MCF 10A (cell line): ENCODE data around the gene PCNX1. TPM values are rescaled to one million over a fixed set of nuclear protein-coding genes. Genes with fewer than 3 reads are reported as not detected.
A peak's percentile ranks its signal among the peaks of the same experiment; 100 is the strongest.
"Not testable (repeated sequence)": the region's sequence is repeated elsewhere in the genome, so short reads cannot be mapped to it uniquely, and the experiment has no call there.

Experiments
- BruUV-seq: library from RNA; stranded (reverse); fragments of 400-500 nt; replicated peaks from 2 replicates; lab custom pipeline; 2021; lab: Mats Ljungman, UMichigan
- CTCF ChIA-PET: fragments of 300-600 bp; sonication (Branson Sonifier 250); formaldehyde crosslinking; extraction: SDS; loops from one replicate; lab custom pipeline; 2021; ENCODE audit warnings: antibody characterized with exemption, inconsistent platforms; lab: Yijun Ruan, JAX
- POLR2A ChIA-PET: fragments of 300-600, 350-650 bp; sonication (Branson Sonifier 250); formaldehyde crosslinking; extraction: SDS; loops from one replicate; lab custom pipeline; 2020; ENCODE audit warnings: antibody characterized with exemption, inconsistent platforms; lab: Yijun Ruan, JAX
- DNase-seq: peaks from one replicate; pipeline ENCODE4 v3.0.0-alpha.2; 2018; ENCODE audit not compliant: unreplicated experiment
- H3K27ac Mint-ChIP-seq: one replicate; pipeline ENCODE4 v1.8.0; 2022; ENCODE audit warnings: mild to moderate bottlenecking, low read depth, mixed read lengths; ENCODE audit not compliant: unreplicated experiment
- H3K27me3 Mint-ChIP-seq: one replicate; pipeline ENCODE4 v1.8.0; 2022; ENCODE audit warnings: mixed read lengths; ENCODE audit not compliant: insufficient read depth, unreplicated experiment
- H3K36me3 Mint-ChIP-seq: one replicate; pipeline ENCODE4 v1.8.0; 2022; ENCODE audit warnings: mild to moderate bottlenecking, moderate library complexity, mixed read lengths; ENCODE audit not compliant: insufficient read depth, unreplicated experiment
- H3K4me1 Mint-ChIP-seq: one replicate; pipeline ENCODE4 v1.8.0; 2022; ENCODE audit warnings: mixed read lengths; ENCODE audit not compliant: insufficient read depth, unreplicated experiment
- H3K4me3 Mint-ChIP-seq: one replicate; pipeline ENCODE4 v1.8.0; 2022; ENCODE audit warnings: mild to moderate bottlenecking, moderate library complexity, mixed read lengths; ENCODE audit not compliant: unreplicated experiment
- H3K9me3 Mint-ChIP-seq: one replicate; pipeline ENCODE4 v1.8.0; 2022; ENCODE audit warnings: mixed read lengths; ENCODE audit not compliant: unreplicated experiment
- intact Hi-C: fragments of 100-400 bp; cut with micrococcal nuclease; formaldehyde crosslinking; loops from 2 replicates; pipeline ENCODE4 v1.14.1; 2022
- total RNA-seq: library from RNA; stranded (reverse); gene quantifications from 2 replicates; pipeline ENCODE4 v1.2.3, GENCODE V29; 2022
- TF ChIP-seq, protein P1 (sequence below): fragments of 200-600 bp; IDR thresholded peaks from one replicate; pipeline ENCODE4 v1.8.0; 2022; ENCODE audit warnings: antibody characterized with exemption, mild to moderate bottlenecking; ENCODE audit not compliant: unreplicated experiment

PCNX1 gene
- total RNA-seq, 1 experiment from 2014 or later = 55.6 TPM

DNA sequence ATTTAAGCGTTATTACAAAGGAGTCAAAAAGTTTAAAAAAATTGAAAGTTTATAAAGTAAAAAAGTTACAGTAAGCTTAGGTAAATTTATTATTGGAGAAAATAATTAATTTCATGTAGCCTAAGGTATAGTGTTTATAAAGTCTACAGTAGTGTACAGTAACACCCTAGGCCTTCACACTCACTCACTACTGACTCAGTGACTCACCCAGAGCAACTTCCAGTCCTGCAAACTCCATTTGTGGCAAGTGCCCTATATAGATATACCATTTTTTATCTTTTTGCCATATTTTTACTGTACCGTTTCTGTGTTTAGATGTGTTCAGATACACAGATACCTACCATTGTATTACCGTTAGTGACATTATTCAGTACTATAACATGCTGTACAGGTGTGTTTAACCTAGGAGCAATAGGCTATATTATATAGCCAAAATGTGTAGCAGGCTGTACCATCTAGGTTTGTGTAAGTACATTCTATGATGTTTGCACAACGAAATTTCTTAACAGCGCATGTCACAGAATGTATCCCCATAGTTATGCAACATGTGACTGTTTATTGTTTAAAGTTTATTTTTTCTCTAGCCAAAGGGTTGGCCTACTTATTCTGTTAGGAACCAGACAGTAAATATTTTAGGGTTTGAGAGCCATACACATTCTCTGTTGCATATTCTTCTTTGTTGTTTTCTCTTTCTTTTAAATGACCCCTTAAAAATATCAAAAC is 155.5 kb downstream of the PCNX1 start:
- POLR2A ChIA-PET = interaction anchor here (3.5 kb wide), 1 partner anchor 13 kb away, joined by 11 read pairs; no protein-coding TSS in a partner anchor
- intact Hi-C loops = no loop called here
- peak; percentile 32 for DNase-seq
- H3K4me3 Mint-ChIP-seq = no peak overlapping the region
- H3K27me3 Mint-ChIP-seq = no peaks in the 10 kb centered on the region
- H3K4me1 Mint-ChIP-seq = no peaks in the 10 kb centered on the region
- H3K36me3 Mint-ChIP-seq = peaks cover 64% of the 10 kb centered on the region
- BruUV-seq = no TSS peak
- TF ChIP-seq, protein P1, sequence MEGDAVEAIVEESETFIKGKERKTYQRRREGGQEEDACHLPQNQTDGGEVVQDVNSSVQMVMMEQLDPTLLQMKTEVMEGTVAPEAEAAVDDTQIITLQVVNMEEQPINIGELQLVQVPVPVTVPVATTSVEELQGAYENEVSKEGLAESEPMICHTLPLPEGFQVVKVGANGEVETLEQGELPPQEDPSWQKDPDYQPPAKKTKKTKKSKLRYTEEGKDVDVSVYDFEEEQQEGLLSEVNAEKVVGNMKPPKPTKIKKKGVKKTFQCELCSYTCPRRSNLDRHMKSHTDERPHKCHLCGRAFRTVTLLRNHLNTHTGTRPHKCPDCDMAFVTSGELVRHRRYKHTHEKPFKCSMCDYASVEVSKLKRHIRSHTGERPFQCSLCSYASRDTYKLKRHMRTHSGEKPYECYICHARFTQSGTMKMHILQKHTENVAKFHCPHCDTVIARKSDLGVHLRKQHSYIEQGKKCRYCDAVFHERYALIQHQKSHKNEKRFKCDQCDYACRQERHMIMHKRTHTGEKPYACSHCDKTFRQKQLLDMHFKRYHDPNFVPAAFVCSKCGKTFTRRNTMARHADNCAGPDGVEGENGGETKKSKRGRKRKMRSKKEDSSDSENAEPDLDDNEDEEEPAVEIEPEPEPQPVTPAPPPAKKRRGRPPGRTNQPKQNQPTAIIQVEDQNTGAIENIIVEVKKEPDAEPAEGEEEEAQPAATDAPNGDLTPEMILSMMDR = no peak
- CTCF ChIA-PET = interaction anchor here (1.0 kb wide), 1 partner anchor 15 kb away, joined by 3 read pairs; no protein-coding TSS in a partner anchor
- H3K9me3 Mint-ChIP-seq = peaks cover 10% of the 10 kb centered on the region
- peak overlapping the region; percentile 61 for H3K27ac Mint-ChIP-seq

DNA sequence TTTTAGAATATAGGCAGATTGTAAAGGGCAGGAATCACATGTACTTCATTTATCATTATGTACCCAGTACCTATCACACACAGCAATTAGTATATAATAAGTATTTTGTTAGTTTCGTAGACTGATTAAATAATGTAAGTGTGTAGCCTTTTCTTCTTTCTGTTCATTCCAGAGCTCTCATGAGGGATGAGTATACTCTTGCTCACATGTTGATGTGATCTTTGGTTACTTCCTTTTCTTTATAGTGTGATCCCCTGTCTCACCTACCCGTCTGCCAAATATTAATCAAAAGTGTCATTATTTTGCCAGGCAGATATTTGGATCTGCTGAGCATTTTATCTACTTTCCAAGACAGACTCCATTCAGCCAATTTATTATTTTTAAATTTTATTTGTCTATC is 156.1 kb downstream of the PCNX1 start:
- intact Hi-C loops = no loop called here
- Mint-ChIP-seq H3K4me3 (no peak overlapping the region), H3K27ac (peak overlapping the region; percentile 61), H3K27me3 (no peaks in the 10 kb centered on the region), H3K9me3 (peaks cover 10% of the 10 kb centered on the region), H3K36me3 (peaks cover 62% of the 10 kb centered on the region), H3K4me1 (no peaks in the 10 kb centered on the region)
- no peak for DNase-seq
- TF ChIP-seq, protein P1 = no peak
- ChIA-PET CTCF (interaction anchor here (1.0 kb wide), 1 partner anchor 14 kb away, joined by 3 read pairs; no protein-coding TSS in a partner anchor), POLR2A (interaction anchor here (3.5 kb wide), 1 partner anchor 12 kb away, joined by 11 read pairs; no protein-coding TSS in a partner anchor)
- no TSS peak for BruUV-seq

DNA sequence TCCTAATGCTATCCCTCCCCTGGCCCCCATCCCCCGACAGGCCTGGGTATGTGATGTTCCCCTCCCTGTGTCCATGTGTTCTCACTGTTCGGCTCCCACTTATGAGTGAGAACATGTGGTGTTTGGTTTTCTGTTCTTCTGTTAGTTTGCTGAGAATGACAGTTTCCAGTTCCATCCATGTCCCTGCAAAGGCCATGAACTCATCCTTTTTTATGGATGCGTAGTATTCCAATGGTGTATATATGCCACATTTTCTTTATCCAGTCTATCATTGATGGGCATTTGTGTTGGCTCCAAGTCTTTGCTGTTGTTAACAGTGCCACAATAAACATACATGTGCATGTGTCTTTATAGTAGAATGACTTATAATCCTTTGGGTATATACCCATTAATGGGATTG is 157.5 kb downstream of the PCNX1 start:
- intact Hi-C loops, H3K27ac Mint-ChIP-seq, POLR2A ChIA-PET, BruUV-seq, H3K4me1 Mint-ChIP-seq, DNase-seq, H3K4me3 Mint-ChIP-seq, H3K27me3 Mint-ChIP-seq: not testable (repeated sequence)
- H3K9me3 Mint-ChIP-seq = peaks cover 10% of the 10 kb centered on the region
- H3K36me3 Mint-ChIP-seq = peaks cover 56% of the 10 kb centered on the region
- CTCF ChIA-PET = interaction anchor here (1.2 kb wide), 1 partner anchor 13 kb away, joined by 3 read pairs; no protein-coding TSS in a partner anchor

DNA sequence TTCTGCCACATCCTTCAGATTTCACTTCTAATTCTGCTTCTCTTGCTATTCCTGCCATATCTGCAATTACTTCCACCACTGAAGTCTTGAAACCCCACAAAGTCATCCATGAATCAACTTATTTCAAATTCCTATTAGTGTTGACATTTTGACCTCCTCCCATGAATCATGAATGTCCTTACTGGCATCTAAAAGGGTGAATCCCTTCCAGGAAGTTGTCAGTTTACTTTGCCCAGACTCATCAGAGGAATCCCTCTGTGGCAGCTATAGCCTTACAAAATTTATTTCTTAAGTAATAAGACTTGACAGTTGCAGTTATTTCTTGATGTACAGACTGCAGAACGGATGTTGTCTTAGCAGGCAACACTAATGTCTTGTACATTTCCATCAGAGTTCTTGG is 162.9 kb downstream of the PCNX1 start:
- TF ChIP-seq, protein P1 = no peak
- BruUV-seq = no TSS peak

More for the DNA sequence above, 162.9 kb downstream of the PCNX1 start:
- intact Hi-C loops = no loop called here
- DNase-seq = peak; percentile 53
- no peak overlapping the region for H3K27ac Mint-ChIP-seq
- peaks cover 6% of the 10 kb centered on the region for H3K4me1 Mint-ChIP-seq
- H3K27me3 Mint-ChIP-seq = no peaks in the 10 kb centered on the region
- H3K4me3 Mint-ChIP-seq = no peak overlapping the region
- H3K9me3 Mint-ChIP-seq = peaks cover 7% of the 10 kb centered on the region
- ChIA-PET CTCF (no interaction called here), POLR2A (interaction anchor here (0.7 kb wide), 1 partner anchor 15 kb away, joined by 3 read pairs; no protein-coding TSS in a partner anchor)
- H3K36me3 Mint-ChIP-seq = peaks cover 44% of the 10 kb centered on the region
